ENCODE data around the gene NT5C1A.

DNA sequence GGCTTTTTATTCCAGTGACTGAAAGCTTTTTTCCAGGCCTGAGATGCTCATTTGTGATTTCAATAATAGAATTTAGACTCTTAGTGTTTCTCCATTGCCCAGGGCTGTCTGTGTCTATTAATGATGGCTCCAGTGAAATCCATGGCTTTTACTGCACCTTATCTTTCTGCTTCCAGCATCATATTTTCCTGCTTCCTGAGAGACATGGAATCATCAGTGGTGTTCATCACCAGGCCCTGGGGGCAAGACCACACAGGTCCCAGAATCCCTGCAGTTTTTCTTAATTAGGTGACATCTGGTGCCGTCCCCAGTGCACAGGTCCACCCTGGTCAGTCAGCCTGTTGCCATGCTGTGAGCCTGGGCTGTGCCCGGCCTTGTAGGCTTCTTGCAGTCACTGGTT lies 15.5 kb downstream of the NT5C1A start:
- TF ChIP-seq, protein P1, sequence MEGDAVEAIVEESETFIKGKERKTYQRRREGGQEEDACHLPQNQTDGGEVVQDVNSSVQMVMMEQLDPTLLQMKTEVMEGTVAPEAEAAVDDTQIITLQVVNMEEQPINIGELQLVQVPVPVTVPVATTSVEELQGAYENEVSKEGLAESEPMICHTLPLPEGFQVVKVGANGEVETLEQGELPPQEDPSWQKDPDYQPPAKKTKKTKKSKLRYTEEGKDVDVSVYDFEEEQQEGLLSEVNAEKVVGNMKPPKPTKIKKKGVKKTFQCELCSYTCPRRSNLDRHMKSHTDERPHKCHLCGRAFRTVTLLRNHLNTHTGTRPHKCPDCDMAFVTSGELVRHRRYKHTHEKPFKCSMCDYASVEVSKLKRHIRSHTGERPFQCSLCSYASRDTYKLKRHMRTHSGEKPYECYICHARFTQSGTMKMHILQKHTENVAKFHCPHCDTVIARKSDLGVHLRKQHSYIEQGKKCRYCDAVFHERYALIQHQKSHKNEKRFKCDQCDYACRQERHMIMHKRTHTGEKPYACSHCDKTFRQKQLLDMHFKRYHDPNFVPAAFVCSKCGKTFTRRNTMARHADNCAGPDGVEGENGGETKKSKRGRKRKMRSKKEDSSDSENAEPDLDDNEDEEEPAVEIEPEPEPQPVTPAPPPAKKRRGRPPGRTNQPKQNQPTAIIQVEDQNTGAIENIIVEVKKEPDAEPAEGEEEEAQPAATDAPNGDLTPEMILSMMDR (IDR thresholded peaks at IDR 0.05), result no peak
- TF ChIP-seq POLR2AphosphoS5 (IDR thresholded peaks at IDR 0.05), result no peak
- TF ChIP-seq POLR2A (IDR thresholded peaks at IDR 0.05), result no peak
